ENCODE results near the gene ZMYND10.
"Not testable (repeated sequence)": the region's sequence is repeated elsewhere in the genome, so short reads cannot be mapped to it uniquely, and the experiment has no call there.

ZMYND10 gene

DNA sequence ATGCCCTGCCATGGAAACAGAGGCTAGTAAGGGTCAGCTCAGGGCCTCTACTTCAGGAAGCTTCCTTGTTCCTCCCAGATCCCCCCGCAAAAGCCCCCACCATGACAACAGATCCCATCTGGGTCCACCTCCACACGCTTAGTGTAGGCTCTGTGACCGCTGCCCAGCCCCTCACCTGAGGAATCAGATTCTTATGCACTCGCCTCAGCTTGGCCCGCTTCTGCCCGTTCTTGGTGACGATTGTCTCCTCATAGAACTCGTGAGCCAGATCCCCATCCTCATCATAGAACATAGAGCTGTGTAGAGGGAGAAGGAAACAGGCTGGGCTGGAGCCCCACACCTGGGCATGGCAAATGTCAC lies 19.4 kb downstream of the ZMYND10 start:
- no peak for DNase-seq

DNA sequence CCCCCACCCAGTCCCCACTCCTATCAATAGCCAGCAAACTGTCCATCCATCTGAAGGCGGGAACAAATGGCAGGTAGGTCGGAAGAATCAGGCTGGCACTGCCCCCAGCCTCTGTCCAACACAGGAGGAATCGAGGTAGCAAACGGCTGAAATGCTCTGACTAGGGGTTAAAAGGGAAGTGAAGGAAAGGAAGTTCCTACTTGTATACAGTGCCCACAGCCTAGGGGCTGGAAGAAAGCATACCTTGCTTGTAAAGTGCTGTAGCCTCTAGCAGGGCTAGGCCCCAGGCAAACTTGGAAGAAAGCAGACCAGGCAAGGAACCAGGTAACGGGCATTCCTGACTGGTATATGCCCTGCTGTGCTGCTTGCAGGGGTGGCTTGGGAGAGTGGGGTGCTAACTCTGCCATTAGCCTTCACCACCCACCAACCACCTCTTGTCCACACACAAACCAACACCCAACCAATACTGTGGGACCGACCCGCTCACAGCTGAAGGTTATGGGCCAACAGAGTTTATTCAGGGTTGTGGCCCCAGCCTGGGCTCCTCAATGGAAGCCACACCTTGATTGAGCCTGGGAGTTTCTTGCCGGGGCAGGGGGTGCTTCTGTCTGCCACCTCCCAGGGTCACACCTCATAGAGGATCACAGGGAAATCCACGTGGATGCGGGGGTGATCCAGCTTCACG lies 19.9 kb downstream of the ZMYND10 start:
- DNase-seq: no peak

DNA sequence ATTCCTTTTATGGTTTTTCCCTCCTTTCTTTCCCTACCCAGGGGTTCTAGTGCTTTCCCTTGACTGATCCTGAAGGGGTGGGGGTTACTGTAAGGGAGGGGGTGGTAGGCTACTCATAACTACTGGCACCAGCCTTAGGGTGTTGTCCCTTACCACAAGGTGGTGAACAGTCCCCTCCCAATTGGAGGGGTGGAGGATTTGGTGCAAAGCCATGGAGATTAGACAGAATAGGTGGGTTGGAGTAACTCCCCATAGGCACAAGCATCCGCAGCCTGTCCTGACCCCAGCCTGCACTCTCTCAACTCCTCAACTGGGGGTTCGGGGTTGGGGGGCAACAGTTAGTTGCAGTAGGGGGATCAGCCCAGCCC lies 20.4 kb downstream of the ZMYND10 start:
- no peak for DNase-seq

GRCh38 chr3:50324351-50325112 lies 21.0 kb downstream of the ZMYND10 start:
- DNase-seq: peak in 42 of 56 donors; percentile 18 to 81 (median 44)

DNA sequence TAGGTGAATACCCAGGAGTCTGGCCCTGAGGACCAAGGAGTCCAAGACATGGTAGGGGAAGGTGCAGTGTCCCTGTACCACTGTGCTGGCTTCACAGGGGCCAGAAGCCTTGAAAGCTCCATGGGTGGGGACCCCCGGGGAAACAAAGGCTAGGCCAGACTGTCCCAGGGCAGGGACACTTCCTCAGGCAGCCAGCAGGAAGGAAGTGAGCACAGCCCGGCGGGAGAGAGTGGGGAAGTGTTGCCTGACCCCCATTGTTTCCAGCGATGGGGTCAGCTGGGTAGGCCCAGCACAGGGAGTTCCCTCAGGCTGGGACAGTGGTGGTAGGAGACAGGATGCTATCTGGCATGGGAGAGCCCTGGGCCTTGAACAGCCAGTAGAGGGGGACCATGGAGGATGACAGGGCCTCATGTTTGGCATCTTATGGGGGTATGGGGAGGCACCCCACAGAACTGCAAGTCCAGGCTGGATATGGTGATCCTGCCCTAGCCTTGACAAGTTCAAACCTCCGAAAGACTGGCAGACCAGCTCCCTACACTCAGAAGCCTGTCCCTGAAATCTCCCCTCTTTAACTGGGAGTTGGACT lies 21.8 kb downstream of the ZMYND10 start:
- no peak for DNase-seq

DNA sequence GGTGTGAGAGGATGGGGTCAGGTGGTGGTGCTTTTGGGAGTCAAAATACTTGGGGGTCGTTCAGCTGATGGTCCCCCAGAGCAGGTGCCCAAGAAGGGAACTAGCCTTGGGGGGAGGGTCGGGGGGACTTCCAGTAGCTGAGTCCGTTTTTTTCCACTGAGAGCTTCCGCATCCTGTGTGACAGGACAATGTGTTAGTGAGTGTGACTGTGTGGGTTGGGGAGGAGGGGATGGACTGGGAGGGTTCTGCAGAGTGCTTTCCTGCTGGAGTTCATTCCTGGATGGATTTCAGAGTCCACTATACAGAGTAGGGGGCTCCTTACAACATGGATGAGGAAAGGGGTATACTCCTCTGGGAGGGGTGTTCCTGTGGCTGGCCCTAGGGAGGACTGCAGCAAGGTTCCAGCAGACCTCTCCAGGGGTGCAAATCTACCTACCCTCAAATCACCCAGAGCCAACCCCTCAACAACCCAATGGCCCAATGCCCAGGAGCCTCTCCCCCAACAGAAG lies 22.4 kb downstream of the ZMYND10 start:
- peak in 1 of 56 donors; percentile 27 for DNase-seq

DNA sequence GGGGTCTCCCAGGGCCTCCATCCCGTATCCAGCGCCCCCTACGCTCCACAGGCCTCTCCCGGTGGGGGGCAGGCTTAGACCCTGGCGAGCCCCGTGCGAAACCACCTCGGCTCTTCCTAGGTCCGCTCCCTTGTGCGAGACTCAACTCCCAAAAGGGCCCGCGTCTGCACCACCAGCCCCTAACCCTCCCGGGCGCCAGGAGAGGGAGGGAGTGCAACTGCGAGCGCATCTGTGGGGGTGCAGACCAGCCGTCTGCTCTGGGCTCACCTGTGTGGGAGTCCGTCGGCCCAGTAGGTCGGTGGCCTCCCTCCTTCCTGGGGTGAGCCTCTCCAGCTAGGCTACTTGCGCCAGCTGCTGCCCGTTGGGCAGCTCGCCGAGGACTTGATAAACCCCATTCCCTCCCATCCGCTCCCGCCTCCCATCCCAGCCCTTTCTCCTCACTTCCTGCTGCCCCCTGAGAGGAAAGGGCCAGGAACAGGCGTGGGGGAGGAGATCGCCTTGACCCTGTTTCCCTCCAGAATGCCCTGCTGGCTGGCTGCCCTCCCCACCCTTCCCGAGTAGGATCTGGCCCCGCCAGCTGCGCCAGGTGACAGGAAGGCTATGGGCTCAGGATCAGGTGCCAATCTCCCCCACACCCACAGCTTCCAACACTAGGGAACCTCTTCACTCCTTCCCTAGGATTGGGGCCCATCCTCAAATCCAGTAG lies 23.0 kb downstream of the ZMYND10 start, which contains the start of gene HYAL2:
Gene HYAL2 (minus strand): TSS at position 360 of the 706 bp plus-strand sequence. CDS start 2,256 bp downstream, outside the sequence.
- DNase-seq: no peak

- no peak for DNase-seq
These were observed 23.5 kb downstream of the ZMYND10 start for GRCh38 chr3:50322115-50322385.

- DNase-seq: peak in 55 of 56 donors; percentile 69 to 96 (median 89)
These were observed 24.0 kb downstream of the ZMYND10 start for GRCh38 chr3:50321336-50322114.

DNA sequence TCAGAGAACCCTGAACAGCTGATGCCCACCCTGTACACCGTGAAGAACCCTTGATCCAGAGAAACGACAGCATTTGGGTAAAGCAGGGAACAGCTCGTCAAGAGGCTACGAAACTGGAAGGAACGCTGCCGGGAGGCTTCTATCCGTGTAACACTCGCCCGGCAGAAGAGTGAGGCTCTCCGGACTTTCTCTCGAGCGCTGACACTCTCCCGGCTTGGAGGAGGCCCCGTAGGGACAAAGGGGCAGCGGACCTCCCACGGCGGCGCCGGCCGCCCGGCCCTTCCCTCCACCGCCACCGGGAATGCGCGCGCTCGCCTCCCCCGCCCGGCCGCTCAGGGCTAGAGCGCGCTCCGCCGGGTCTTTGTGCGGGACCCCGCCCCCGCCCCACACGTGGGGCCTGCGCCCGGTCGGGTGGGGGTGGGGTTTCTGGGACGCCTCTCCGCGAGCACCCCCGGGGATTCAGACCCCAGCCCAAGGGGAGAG lies 24.6 kb downstream of the ZMYND10 start:
- DNase-seq: peak in 54 of 56 donors; percentile 54 to 96 (median 86)

DNA sequence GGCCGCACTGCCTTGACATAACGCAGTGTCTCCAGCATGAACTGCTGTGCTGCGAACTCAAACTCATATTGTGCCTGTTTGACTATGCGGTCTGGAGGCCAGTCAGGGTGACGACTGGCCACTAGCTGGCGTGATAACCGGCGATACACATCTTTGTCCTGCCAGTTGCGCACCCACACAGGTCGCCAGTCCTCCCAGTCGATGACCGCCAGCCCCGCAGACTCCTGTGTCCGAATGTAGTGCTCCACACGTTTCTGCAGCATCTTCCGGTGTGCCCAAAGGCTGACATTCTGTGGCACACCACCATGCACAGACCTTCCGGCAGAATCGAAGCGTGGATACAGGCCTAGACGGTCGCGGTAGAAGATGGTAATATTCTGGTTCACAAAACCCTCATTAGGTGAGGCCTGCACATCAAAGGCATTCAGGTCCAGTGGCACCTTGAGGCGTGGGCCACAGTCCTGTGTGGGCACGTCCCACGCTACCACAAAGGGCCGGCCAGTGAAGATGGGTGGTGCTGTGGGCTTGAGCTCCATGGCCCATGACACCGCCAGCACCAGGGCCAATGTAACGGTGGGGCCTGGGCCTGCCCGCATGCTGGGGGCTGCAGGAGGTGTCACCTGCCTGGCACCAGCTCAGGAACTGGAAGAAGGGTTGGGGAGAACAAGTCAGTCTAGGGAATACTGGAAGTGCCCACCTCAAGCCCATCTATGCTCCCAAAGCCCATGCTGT lies 25.5 kb downstream of the ZMYND10 start:
- no peak for DNase-seq

GRCh38 chr3:50319181-50319893 lies 26.2 kb downstream of the ZMYND10 start:
- DNase-seq: no peak

GRCh38 chr3:50318615-50319014 lies 26.9 kb downstream of the ZMYND10 start:
- no peak for DNase-seq

DNA sequence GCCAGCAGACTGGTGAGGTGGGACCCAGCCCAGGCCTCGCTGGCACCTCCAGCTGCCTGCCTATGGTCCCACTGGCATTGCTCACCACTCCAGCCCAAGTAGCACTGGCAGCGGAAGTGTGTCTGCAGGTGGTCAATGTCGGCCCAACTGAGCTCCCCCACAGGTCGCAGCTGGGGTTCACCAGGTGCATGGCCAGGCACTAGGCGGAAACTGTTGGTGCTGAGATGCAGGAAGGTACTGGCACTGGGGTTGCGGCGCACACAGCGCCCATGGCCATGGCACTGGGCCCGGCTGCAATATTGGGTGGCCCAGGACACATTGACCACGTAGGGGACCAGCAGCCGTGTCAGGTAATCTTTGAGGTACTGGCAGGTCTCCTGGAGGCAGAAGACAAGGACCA lies 27.4 kb downstream of the ZMYND10 start:
- no peak for DNase-seq

- no peak for DNase-seq
These were observed 28.2 kb downstream of the ZMYND10 start for GRCh38 chr3:50317300-50317699.

GRCh38 chr3:50316657-50317242 lies 28.8 kb downstream of the ZMYND10 start:
- peak in 19 of 56 donors; percentile 20 to 76 (median 42) for DNase-seq

DNA sequence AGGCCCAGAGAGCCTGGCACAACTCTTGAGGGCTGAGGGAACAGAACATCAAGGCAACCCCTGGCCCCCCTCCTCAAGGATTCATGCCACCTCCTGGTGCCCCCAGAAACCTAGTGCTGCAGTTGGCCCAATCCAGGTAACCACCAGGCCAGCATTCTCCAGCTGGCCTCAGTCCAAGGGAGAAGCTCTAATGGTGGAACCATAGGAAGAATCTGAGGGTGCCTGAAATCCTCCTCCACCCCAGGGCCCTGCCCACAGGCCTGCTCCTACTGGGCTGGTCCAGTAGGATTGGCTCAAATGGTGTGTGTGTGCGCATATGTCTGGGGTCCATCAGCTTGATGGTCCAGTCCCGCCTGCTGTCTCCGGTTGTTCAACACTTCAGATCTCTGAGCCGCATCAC lies 30.7 kb downstream of the ZMYND10 start:
- no peak for DNase-seq

DNA sequence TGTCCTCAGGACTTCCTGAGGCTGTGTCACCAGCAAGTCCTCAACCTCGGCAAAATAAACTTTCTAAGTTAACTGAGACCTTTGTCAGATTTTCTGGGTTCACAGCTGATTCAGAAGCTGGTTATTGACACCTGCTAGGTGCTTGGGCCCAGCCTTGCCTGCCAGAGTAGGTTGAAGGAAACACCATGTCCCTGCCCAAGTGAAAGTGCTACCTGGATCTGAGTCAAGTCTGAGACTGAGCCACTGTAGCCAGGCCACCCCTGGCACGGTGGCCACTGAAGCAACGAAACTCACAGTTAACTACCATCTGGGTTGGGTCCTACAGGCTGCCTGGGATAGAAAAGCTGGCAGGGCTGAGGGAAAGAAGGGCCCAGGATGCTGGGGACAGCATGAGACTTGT lies 31.2 kb downstream of the ZMYND10 start:
- DNase-seq: no peak

DNA sequence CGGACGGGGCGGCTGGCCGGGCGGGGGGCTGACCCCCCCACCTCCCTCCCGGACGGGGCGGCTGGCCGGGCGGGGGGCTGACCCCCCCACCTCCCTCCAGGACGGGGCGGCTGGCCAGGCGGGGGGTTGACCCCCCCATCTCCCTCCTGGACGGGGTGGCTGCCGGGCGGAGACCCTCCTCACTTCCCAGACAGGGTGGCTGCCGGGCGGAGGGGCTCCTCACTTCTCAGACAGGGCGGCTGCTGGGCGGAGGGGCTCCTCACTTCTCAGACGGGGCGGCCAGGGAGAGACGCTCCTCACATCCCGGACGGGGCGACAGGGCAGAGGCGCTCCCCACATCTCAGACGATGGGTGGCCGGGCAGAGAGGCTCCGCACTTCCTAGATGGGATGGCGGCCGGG lies 33.5 kb downstream of the ZMYND10 start:
- DNase-seq: not testable (repeated sequence)
